ENCODE data around the gene IRX5.

Gene IRX5

GRCh38 chr16:54930869-54931119, 129 bp downstream of the IRX5 start:
- TF ChIP-seq CTCF (IDR thresholded peaks at IDR 0.05; ENCODE audit: low read depth, low read length, missing control alignments): no peak
- peak overlapping the region; percentile 61 for H3K4me3 ChIP-seq (ENCODE audit: low read depth, low read length)
- no peak for DNase-seq (ENCODE audit: low read depth)

- no peak for DNase-seq (ENCODE audit: low read depth)
- peak overlapping the region; percentile 61 for H3K4me3 ChIP-seq (ENCODE audit: low read depth, low read length)
- no peak for TF ChIP-seq CTCF (IDR thresholded peaks at IDR 0.05; ENCODE audit: low read depth, low read length, missing control alignments)
Observed at GRCh38 chr16:54931120-54932014, 702 bp downstream of the IRX5 start.

- DNase-seq (ENCODE audit: low read depth): no peak
- no peak overlapping the region for H3K4me3 ChIP-seq (ENCODE audit: low read depth, low read length)
- no peak for TF ChIP-seq CTCF (IDR thresholded peaks at IDR 0.05; ENCODE audit: low read depth, low read length, missing control alignments)
Observed at GRCh38 chr16:54932021-54932660, 1.5 kb downstream of the IRX5 start.

- no peak for DNase-seq (ENCODE audit: low read depth)
- TF ChIP-seq CTCF (IDR thresholded peaks at IDR 0.05; ENCODE audit: low read depth, low read length, missing control alignments): no peak
- H3K4me3 ChIP-seq (ENCODE audit: low read depth, low read length): no peak overlapping the region
Observed at GRCh38 chr16:54932737-54933254, 2.1 kb downstream of the IRX5 start.

- DNase-seq (ENCODE audit: low read depth): no peak
- TF ChIP-seq CTCF (IDR thresholded peaks at IDR 0.05; ENCODE audit: low read depth, low read length, missing control alignments): no peak
- H3K4me3 ChIP-seq (ENCODE audit: low read depth, low read length): no peak overlapping the region
Observed at GRCh38 chr16:54933281-54934011, 2.8 kb downstream of the IRX5 start.

GRCh38 chr16:54934481-54935265, 4.0 kb downstream of the IRX5 start:
- no peak for TF ChIP-seq CTCF (IDR thresholded peaks at IDR 0.05; ENCODE audit: low read depth, low read length, missing control alignments)
- no peak overlapping the region for H3K4me3 ChIP-seq (ENCODE audit: low read depth, low read length)
- DNase-seq (ENCODE audit: low read depth): no peak
